ENCODE measurements around the gene PREX1. TPM values are rescaled to one million over a fixed set of nuclear protein-coding genes. Genes with fewer than 3 reads are reported as not detected.

The PREX1 gene
- total RNA-seq, 1 experiment from 2014 or later, result 20.0 TPM

DNA sequence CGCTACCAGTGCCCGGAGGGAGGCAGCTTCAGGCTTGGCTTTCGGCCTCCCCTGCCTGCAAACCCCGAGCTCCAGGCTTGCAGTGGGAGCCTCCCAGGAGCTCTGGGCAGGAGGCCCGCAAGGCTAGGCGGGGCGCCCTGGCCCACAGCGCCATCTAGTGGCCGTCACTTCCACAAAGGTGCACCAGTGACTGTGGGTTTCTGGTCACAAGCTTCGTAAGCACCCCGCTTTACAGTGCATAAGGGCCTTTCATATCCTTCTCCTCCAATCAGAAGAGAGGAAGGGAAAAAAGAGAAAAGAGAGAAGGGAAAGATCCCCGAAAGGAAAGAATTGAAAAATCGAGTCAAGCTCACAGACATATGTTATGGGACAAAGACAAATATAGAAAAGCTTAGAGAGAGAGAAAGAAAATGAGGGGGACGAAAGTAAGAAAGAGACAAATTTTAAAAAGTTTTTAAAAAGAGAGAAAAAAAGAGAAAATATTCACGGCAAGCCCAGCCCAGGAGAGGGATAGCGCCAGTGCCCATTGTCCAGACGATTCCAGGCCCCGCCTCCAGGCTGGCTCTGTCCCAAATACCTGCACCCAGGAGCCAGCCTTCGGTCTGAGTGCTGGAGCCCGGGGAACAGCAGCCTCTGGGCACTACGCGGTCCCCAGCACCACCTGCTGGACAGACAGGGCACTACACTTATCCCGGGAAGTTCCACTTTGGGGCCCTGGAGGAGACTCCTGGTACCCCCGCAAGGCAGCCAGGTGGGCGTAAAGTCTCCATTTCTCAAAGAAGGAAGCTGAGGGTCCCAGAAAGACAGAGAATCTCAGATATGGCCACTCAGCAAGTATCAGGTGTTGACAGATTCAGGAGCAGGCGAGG is 207.1 kb downstream of the PREX1 start:
- POLR2A ChIA-PET, result interaction anchor here (0.7 kb wide), 1 partner anchor 225 kb away, joined by 3 read pairs; no protein-coding TSS in a partner anchor
- in situ Hi-C loops (cut with HindIII; ENCODE audit: low pct_unique_long_range_greater_than_20kb, low sequenced_read_pairs), result no loop called here

GRCh38 chr20:48620154-48620506 is 207.7 kb downstream of the PREX1 start:
- POLR2A ChIA-PET, result no interaction called here
- DNase-seq (ENCODE audit: low read depth, low spot score) (no peak), ATAC-seq (peak; percentile 5; the same call in 1 of the 2 replicates)
- H3K27ac ChIP-seq (ENCODE audit: low read length), result no peak overlapping the region
- no peaks in the 10 kb centered on the region for H3K36me3 ChIP-seq (ENCODE audit: control insufficient read depth, insufficient read depth, low read length)
- no peak overlapping the region for H3K4me3 ChIP-seq (ENCODE audit: low read depth in 2 of 2, low read length in 2 of 2)
- in situ Hi-C loops (cut with HindIII; ENCODE audit: low pct_unique_long_range_greater_than_20kb, low sequenced_read_pairs) (no loop called here), intact Hi-C loops (cut with micrococcal nuclease; ENCODE audit: unreplicated experiment) (loop anchor here (5.0 kb wide), 4 partner anchors 833 to 958 kb away; partner anchors contain the start of gene SULF2)
- H3K4me1 ChIP-seq (ENCODE audit: control insufficient read depth, insufficient read depth, low read length), result peaks cover 10% of the 10 kb centered on the region; the same call in 1 of the 2 replicates
- H3K9me3 ChIP-seq (ENCODE audit: control insufficient read depth, insufficient read depth, low read depth, low read length), result no peaks in the 10 kb centered on the region
- CTCF ChIA-PET, result interaction anchor here (0.6 to 1.4 kb wide), 18 partner anchors 13 to 958 kb away, joined by 3 to 7 read pairs (median 3); no protein-coding TSS in a partner anchor
- BruUV-seq (replicated peaks), result no TSS peak
- no peak for TF ChIP-seq CTCF (IDR thresholded peaks at IDR 0.05)
- no peak for TF ChIP-seq TCF7L2 (IDR thresholded peaks at IDR 0.05; ENCODE audit: low read depth, low read length)
- TF ChIP-seq, protein P1, sequence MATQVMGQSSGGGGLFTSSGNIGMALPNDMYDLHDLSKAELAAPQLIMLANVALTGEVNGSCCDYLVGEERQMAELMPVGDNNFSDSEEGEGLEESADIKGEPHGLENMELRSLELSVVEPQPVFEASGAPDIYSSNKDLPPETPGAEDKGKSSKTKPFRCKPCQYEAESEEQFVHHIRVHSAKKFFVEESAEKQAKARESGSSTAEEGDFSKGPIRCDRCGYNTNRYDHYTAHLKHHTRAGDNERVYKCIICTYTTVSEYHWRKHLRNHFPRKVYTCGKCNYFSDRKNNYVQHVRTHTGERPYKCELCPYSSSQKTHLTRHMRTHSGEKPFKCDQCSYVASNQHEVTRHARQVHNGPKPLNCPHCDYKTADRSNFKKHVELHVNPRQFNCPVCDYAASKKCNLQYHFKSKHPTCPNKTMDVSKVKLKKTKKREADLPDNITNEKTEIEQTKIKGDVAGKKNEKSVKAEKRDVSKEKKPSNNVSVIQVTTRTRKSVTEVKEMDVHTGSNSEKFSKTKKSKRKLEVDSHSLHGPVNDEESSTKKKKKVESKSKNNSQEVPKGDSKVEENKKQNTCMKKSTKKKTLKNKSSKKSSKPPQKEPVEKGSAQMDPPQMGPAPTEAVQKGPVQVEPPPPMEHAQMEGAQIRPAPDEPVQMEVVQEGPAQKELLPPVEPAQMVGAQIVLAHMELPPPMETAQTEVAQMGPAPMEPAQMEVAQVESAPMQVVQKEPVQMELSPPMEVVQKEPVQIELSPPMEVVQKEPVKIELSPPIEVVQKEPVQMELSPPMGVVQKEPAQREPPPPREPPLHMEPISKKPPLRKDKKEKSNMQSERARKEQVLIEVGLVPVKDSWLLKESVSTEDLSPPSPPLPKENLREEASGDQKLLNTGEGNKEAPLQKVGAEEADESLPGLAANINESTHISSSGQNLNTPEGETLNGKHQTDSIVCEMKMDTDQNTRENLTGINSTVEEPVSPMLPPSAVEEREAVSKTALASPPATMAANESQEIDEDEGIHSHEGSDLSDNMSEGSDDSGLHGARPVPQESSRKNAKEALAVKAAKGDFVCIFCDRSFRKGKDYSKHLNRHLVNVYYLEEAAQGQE (IDR thresholded peaks at IDR 0.05; ENCODE audit: insufficient read depth in 1 of 2, low read depth in 2 of 2, low read length in 1 of 2), result no peak
- TF ChIP-seq SIN3A (IDR thresholded peaks at IDR 0.05; ENCODE audit: borderline replicate concordance, insufficient read depth, low read depth, low read length), result no peak
- no peak for TF ChIP-seq POLR2AphosphoS5 (IDR thresholded peaks at IDR 0.05; ENCODE audit: low read depth, low read length)
- H3K27me3 ChIP-seq (ENCODE audit: control insufficient read depth, insufficient read depth, low read length), result no peaks in the 10 kb centered on the region; the same call in 1 of the 2 replicates

More for the DNA sequence above, 207.1 kb downstream of the PREX1 start:
- H3K4me3 ChIP-seq (ENCODE audit: low read depth in 2 of 2, low read length in 2 of 2), result peak overlapping the region; percentile 18 to 42; a peak in 3 of 4 replicates
- intact Hi-C loops (cut with micrococcal nuclease; ENCODE audit: unreplicated experiment), result loop anchor here (5.0 kb wide), 4 partner anchors 833 to 958 kb away; partner anchors contain the start of gene SULF2
- no peak for TF ChIP-seq POLR2AphosphoS5 (IDR thresholded peaks at IDR 0.05; ENCODE audit: low read depth, low read length)
- no peak for TF ChIP-seq SIN3A (IDR thresholded peaks at IDR 0.05; ENCODE audit: borderline replicate concordance, insufficient read depth, low read depth, low read length)
- no peak for TF ChIP-seq TCF7L2 (IDR thresholded peaks at IDR 0.05; ENCODE audit: low read depth, low read length)
- peak; percentile 96 for TF ChIP-seq CTCF (IDR thresholded peaks at IDR 0.05)
- H3K27ac ChIP-seq (ENCODE audit: low read length), result no peak overlapping the region
- CTCF ChIA-PET, result interaction anchor here (0.6 to 1.4 kb wide), 19 partner anchors 14 to 959 kb away, joined by 3 to 7 read pairs (median 3); no protein-coding TSS in a partner anchor
- H3K27me3 ChIP-seq (ENCODE audit: control insufficient read depth, insufficient read depth, low read length), result no peaks in the 10 kb centered on the region; the same call in 1 of the 2 replicates
- no peaks in the 10 kb centered on the region for H3K36me3 ChIP-seq (ENCODE audit: control insufficient read depth, insufficient read depth, low read length)
- DNase-seq (ENCODE audit: low read depth, low spot score) (peak; percentile 67), ATAC-seq (peak; percentile 93)
- H3K9me3 ChIP-seq (ENCODE audit: control insufficient read depth, insufficient read depth, low read depth, low read length), result no peaks in the 10 kb centered on the region
- BruUV-seq (replicated peaks), result no TSS peak
- H3K4me1 ChIP-seq (ENCODE audit: control insufficient read depth, insufficient read depth, low read length), result peaks cover 10% of the 10 kb centered on the region; the same call in 1 of the 2 replicates

All from Panc1 (cell line).